Parathyroid adenoma (tissue), 2 donors: Measurements from ENCODE around the gene ZMIZ1.

Experiments used
- H2AFZ ChIP-seq: fragments of 300-600 bp; sonication (generic); one replicate; pipeline ENCODE4 v1.7.0; 2017; ENCODE audit warnings: antibody characterized with exemption, mild to moderate bottlenecking
- H3K27ac ChIP-seq: fragments of 300-600 bp; sonication (generic); one replicate; pipeline ENCODE4 v1.7.0; 2017
- H3K27me3 ChIP-seq: fragments of 300-600 bp; sonication (generic); one replicate; pipeline ENCODE4 v1.7.0; 2017; ENCODE audit warnings: low read length; ENCODE audit not compliant: control insufficient read depth, insufficient read depth
- H3K36me3 ChIP-seq: fragments of 300-600 bp; sonication (generic); one replicate; pipeline ENCODE4 v1.7.0; 2017; ENCODE audit warnings: low read length; ENCODE audit not compliant: control insufficient read depth, insufficient read depth
- H3K4me1 ChIP-seq: fragments of 300-600 bp; sonication (generic); one replicate; pipeline ENCODE4 v1.7.0; 2017; ENCODE audit warnings: control low read depth
- H3K4me2 ChIP-seq: fragments of 300-600 bp; sonication (generic); one replicate; pipeline ENCODE4 v1.7.0; 2017; ENCODE audit warnings: low read length
- H3K4me3 ChIP-seq: fragments of 300-600 bp; sonication (generic); one replicate; pipeline ENCODE4 v1.7.0; 2017; ENCODE audit warnings: low read depth, low read length
- H3K79me2 ChIP-seq: fragments of 300-600 bp; sonication (generic); one replicate; pipeline ENCODE4 v1.7.0; 2017; ENCODE audit warnings: control low read depth
- H3K9ac ChIP-seq: fragments of 300-600 bp; sonication (generic); one replicate; pipeline ENCODE4 v1.7.0; 2017; ENCODE audit warnings: mild to moderate bottlenecking
- H3K9me3 ChIP-seq: fragments of 300-600 bp; sonication (generic); one replicate; pipeline ENCODE4 v1.7.0; 2017; ENCODE audit warnings: low read length; ENCODE audit not compliant: control insufficient read depth
- CTCF ChIP-seq: fragments of 300-600 bp; sonication (generic); IDR thresholded peaks from one replicate; pipeline ENCODE4 v1.7.0; 2017; ENCODE audit warnings: antibody characterized with exemption, mild to moderate bottlenecking
- donor health status: primary hyperparathyroidism.

Gene ZMIZ1

GRCh38 chr10:79079490-79080355, 11.0 kb downstream of the ZMIZ1 start:
- Histone ChIP-seq H3K27ac (no peak overlapping the region), H3K9ac (no peak overlapping the region)

GRCh38 chr10:79081353-79082034, 12.7 kb downstream of the ZMIZ1 start:
- H3K4me3 ChIP-seq: no peak overlapping the region
- no peaks in the 10 kb centered on the region for H3K27me3 ChIP-seq
- H3K79me2 ChIP-seq: peaks cover 81% of the 10 kb centered on the region
- no peaks in the 10 kb centered on the region for H3K36me3 ChIP-seq
- H3K9me3 ChIP-seq: no peaks in the 10 kb centered on the region
- H3K9ac ChIP-seq: no peak overlapping the region
- H3K27ac ChIP-seq: no peak overlapping the region
- H3K4me2 ChIP-seq: no peak overlapping the region
- H2AFZ ChIP-seq: no peak overlapping the region
- no peak for TF ChIP-seq CTCF
- peaks cover 18% of the 10 kb centered on the region for H3K4me1 ChIP-seq

More at GRCh38 chr10:79079490-79080355, 11.0 kb downstream of the ZMIZ1 start:
- no peaks in the 10 kb centered on the region for H3K27me3 ChIP-seq
- H2AFZ ChIP-seq: no peak overlapping the region
- peaks cover 90% of the 10 kb centered on the region for H3K79me2 ChIP-seq
- H3K4me3 ChIP-seq: no peak overlapping the region
- H3K9me3 ChIP-seq: no peaks in the 10 kb centered on the region
- no peaks in the 10 kb centered on the region for H3K36me3 ChIP-seq
- no peak for TF ChIP-seq CTCF
- H3K4me1 ChIP-seq: peaks cover 18% of the 10 kb centered on the region
- no peak overlapping the region for H3K4me2 ChIP-seq

- H3K79me2 ChIP-seq: peaks cover 76% of the 10 kb centered on the region
- H3K4me2 ChIP-seq: no peak overlapping the region
- H3K27ac ChIP-seq: no peak overlapping the region
- H3K36me3 ChIP-seq: no peaks in the 10 kb centered on the region
- TF ChIP-seq CTCF: no peak
- H3K27me3 ChIP-seq: no peaks in the 10 kb centered on the region
- H3K9ac ChIP-seq: no peak overlapping the region
- H3K4me3 ChIP-seq: no peak overlapping the region
- H3K4me1 ChIP-seq: peaks cover 18% of the 10 kb centered on the region
- H3K9me3 ChIP-seq: no peaks in the 10 kb centered on the region
- H2AFZ ChIP-seq: no peak overlapping the region
Measured at GRCh38 chr10:79082035-79082373, 13.2 kb downstream of the ZMIZ1 start.

- H3K4me1 ChIP-seq: peaks cover 18% of the 10 kb centered on the region
- no peaks in the 10 kb centered on the region for H3K9me3 ChIP-seq
- H3K9ac ChIP-seq: no peak overlapping the region
- no peaks in the 10 kb centered on the region for H3K27me3 ChIP-seq
- H3K79me2 ChIP-seq: peaks cover 72% of the 10 kb centered on the region
- H3K36me3 ChIP-seq: no peaks in the 10 kb centered on the region
- H3K4me2 ChIP-seq: no peak overlapping the region
- H2AFZ ChIP-seq: no peak overlapping the region
- no peak overlapping the region for H3K4me3 ChIP-seq
- TF ChIP-seq CTCF: no peak
- no peak overlapping the region for H3K27ac ChIP-seq
Measured at GRCh38 chr10:79082631-79083596, 14.1 kb downstream of the ZMIZ1 start.
